HepG2 (cell line): ENCODE measurements around the gene TTLL1. TPM values are rescaled to one million over a fixed set of nuclear protein-coding genes. Genes with fewer than 3 reads are reported as not detected.
A peak's percentile ranks its signal among the peaks of the same experiment; 100 is the strongest.

Source experiments
- PATZ1 ChIP-seq: sonication (generic); formaldehyde crosslinking; IDR thresholded peaks from 2 replicates; pipeline ENCODE4 v1.4.0; 2020; ENCODE audit warnings: missing genetic modification reagents
- SMAD1 ChIP-seq: sonication (generic); formaldehyde crosslinking; IDR thresholded peaks from 2 replicates; pipeline ENCODE4 v1.4.0; 2020; ENCODE audit warnings: missing genetic modification reagents, low read depth, mild to moderate bottlenecking, borderline replicate concordance
- ZMYM4 ChIP-seq: sonication (generic); formaldehyde crosslinking; IDR thresholded peaks from 2 replicates; pipeline ENCODE4 v1.8.1; 2023; ENCODE audit warnings: mild to moderate bottlenecking, missing genetic modification reagents
- ZNF12 ChIP-seq: sonication (generic); formaldehyde crosslinking; IDR thresholded peaks from 2 replicates; pipeline ENCODE4 v1.5.0; 2020; ENCODE audit warnings: missing genetic modification reagents
- ZNF549 ChIP-seq: sonication (generic); formaldehyde crosslinking; IDR thresholded peaks from 2 replicates; pipeline ENCODE4 v1.5.0; 2020; ENCODE audit warnings: missing genetic modification reagents
- ZNF672 ChIP-seq: sonication (generic); formaldehyde crosslinking; IDR thresholded peaks from 2 replicates; pipeline ENCODE4 v1.8.1; 2022; ENCODE audit warnings: missing genetic modification reagents
- ZNF746 ChIP-seq: sonication (generic); formaldehyde crosslinking; IDR thresholded peaks from 2 replicates; pipeline ENCODE4 v1.8.0; 2022; ENCODE audit warnings: mild to moderate bottlenecking, missing genetic modification reagents
- ZNF800 ChIP-seq: sonication (generic); formaldehyde crosslinking; IDR thresholded peaks from 2 replicates; pipeline ENCODE4 v1.4.0; 2020; ENCODE audit warnings: missing genetic modification reagents
- ZSCAN12 ChIP-seq: sonication (generic); formaldehyde crosslinking; IDR thresholded peaks from 2 replicates; pipeline ENCODE4 v1.9.0; 2021; ENCODE audit warnings: mild to moderate bottlenecking, missing genetic modification reagents
- polyA plus RNA-seq, 8 experiments: library from polyadenylated mRNA; depleted of rRNA in 3 of 8; stranded (reverse) in 7 of 8; unstranded in 1 of 8; fragments of >200 nt; fragmentation: Illumina TruSeq in 4 of 8; extraction: Trizol in 4 of 8; gene quantifications; 2 replicates each; pipeline versions ENCODE4 v1.2.1 to v1.2.3, GENCODE V29; 2011 to 2016; ENCODE audit warnings: low read depth in 4 of 8, missing spikeins in 1 of 8, mixed read lengths in 1 of 8; ENCODE audit not compliant: insufficient read depth in 1 of 8
- total RNA-seq, 5 experiments: library from RNA; depleted of rRNA; stranded (reverse); fragments of >200 nt; fragmentation: Illumina TruSeq; extraction: Trizol; gene quantifications; 2 replicates each; pipeline ENCODE4 v1.2.3, GENCODE V29; 2016; ENCODE audit warnings: low read depth in 1 of 5

Gene TTLL1
- total and polyA plus RNA-seq, 2 of the 13 experiments (the other 11 are each of a cell fraction or from before 2014, with no cell fraction given), result 1.6 to 5.3 TPM

- TF ChIP-seq ZNF746 (CRISPR knock-in tag) (no peak), ZNF12 (no peak), ZNF549 (CRISPR knock-in tag) (no peak), ZNF672 (CRISPR knock-in tag) (no peak), SMAD1 (0 out of 2 replicates have a peak, but pooled peaks have one; percentile 35), ZMYM4 (CRISPR knock-in tag) (no peak), PATZ1 (CRISPR knock-in tag) (no peak), ZSCAN12 (no peak), ZNF800 (CRISPR knock-in tag) (peak; percentile 81; the same call in 1 of the 2 replicates)
Measured at GRCh38 chr22:43110927-43111623, 21.9 kb upstream of the TTLL1 start (continued).
